Stimulated activated CD4-positive, alpha-beta T cell treated with anti-CD3 and anti-CD28 coated beads, Interleukin-4, amount 100 ng/mL, for 4 hours (primary cell): Measurements from ENCODE around the gene COPA.

ENCODE experiments used
- DNase-seq, 2 experiments: peaks; one replicate each; pipeline ENCODE4 v3.0.0-alpha.2; 2020

COPA gene

GRCh38 chr1:160264795-160265307 lies 78.2 kb downstream of the COPA start:
- no peak for DNase-seq

- DNase-seq = peak; percentile 96
Observed at GRCh38 chr1:160261893-160262794, 80.9 kb downstream of the COPA start, which contains the start of gene DCAF8. Gene DCAF8 (minus strand): TSS chr1:160262549. CDS start chr1:160244008, 18,541 bp downstream.

DNA sequence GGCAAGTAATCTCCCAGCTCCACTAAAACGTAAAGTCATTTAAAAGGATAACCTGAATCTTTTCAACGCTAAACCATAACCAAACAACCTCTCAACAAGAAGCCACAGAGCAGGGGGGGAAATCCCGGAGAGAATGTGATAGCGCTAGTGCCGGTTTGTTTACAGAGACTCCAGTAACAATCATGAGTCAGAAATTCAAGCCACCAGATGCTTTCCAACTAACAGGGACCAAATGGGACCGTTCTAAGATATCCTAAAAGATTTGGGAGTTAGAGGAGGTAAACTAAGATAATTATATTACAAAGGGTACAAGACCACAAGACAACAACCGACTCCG lies 81.5 kb downstream of the COPA start:
- DNase-seq = peak; percentile 46 to 72

- DNase-seq = no peak
Observed at GRCh38 chr1:160260406-160261382, 82.4 kb downstream of the COPA start.

- no peak for DNase-seq
Observed at GRCh38 chr1:160258177-160258798, 84.8 kb downstream of the COPA start.

DNA sequence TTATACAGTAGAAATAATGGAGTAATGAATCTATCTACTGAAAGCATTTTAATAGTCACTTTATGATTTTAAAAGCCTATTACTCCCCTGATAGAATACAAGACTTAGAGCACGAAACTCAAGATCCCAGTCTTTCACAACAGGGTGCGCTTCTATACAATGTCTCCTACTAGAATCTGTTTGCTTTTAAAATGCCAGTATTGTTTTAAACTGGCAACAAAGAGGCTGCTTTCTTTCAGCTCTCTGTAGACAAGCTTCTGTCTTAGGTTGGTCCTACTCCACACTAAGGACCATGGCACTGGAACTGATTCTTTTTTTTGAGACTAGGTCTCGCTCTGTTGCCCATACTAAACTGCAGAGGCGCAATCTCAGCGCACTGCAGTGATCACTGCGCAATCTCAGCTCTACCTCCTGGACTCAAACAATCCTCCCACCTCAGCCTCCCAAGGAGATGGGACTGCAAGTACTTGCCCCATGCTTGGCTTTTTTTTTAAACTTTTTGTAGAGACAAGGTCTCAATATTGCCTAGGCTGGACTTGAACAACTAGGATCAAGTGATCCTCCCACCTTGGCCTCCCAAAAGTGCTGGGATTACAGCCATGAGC lies 85.5 kb downstream of the COPA start:
- no peak for DNase-seq

DNA sequence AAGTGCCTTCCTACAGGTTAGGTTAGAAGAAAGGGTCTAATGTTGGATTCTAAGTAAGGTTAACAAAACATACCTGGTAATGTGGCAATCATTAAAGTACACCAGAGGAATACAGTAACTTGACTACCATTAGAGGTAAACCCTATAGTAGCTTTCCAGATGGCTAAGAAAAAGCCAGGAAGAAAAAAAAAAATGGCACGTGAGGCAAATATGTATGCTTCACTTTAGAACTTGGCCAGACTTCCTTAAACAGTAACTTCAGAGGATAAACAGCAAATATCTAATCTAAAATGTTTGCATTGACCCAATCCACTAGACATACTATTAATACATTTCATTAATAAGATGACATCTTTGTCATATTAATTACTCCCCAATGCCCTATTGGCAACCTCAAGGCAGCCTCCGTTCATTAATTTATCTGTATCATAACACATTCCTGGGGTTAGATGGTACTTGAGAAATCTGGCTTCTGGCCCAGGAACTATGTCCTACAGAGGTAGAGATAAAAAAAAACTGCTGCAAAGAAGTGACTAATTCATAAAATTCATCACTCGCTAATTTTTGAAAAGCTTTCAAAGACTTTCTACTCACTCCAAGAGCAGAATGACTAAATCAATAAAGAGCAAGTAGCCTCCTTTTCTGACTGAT lies 86.5 kb downstream of the COPA start:
- no peak for DNase-seq

GRCh38 chr1:160255781-160256300 lies 87.2 kb downstream of the COPA start:
- no peak for DNase-seq

- peak; percentile 30 to 57 for DNase-seq
Observed at GRCh38 chr1:160251687-160252526, 91.1 kb downstream of the COPA start.

DNA sequence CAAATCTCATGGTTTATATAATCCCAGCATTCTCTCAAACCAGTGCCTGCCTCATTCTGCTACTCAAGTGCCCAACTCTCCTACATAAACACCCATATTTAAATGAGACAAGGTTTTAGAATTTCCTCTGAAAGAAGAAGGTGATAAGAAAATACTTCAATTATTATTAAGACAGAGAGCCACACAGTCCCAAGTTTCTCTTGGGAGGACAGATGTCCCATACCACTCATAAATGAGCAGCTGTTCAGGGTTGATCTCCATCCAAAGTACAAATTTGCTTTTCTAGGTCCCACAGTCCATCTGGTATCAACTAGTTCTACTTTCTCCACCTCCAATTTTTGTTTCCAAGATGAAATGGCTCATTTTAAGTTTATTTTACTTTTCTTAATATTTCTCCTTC lies 92.0 kb downstream of the COPA start:
- DNase-seq = no peak

- no peak for DNase-seq
Observed at GRCh38 chr1:160247053-160247452, 96.0 kb downstream of the COPA start.

DNA sequence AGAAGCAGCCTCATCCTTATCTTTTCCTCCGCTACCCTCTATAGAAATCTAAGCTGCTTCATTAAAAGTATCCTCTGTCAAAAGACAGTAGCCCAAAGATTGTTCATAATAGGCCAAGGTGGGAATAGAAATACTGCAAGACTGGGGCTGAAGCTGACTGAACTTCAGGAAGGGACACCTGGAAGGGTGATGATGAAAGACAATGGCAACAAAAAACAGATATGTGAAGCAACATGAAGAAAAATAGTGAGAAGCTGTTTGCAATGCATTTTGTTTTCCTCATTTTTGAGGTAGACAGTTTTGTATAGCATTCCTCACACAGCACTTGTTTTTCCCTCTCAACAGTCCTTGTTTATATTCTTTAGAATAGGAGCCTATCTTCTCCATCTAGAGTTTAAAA lies 97.6 kb downstream of the COPA start:
- DNase-seq = no peak

GRCh38 chr1:160244209-160244608 lies 98.8 kb downstream of the COPA start:
- DNase-seq = no peak

- DNase-seq = no peak
Observed at GRCh38 chr1:160243767-160244166, 99.3 kb downstream of the COPA start.

DNA sequence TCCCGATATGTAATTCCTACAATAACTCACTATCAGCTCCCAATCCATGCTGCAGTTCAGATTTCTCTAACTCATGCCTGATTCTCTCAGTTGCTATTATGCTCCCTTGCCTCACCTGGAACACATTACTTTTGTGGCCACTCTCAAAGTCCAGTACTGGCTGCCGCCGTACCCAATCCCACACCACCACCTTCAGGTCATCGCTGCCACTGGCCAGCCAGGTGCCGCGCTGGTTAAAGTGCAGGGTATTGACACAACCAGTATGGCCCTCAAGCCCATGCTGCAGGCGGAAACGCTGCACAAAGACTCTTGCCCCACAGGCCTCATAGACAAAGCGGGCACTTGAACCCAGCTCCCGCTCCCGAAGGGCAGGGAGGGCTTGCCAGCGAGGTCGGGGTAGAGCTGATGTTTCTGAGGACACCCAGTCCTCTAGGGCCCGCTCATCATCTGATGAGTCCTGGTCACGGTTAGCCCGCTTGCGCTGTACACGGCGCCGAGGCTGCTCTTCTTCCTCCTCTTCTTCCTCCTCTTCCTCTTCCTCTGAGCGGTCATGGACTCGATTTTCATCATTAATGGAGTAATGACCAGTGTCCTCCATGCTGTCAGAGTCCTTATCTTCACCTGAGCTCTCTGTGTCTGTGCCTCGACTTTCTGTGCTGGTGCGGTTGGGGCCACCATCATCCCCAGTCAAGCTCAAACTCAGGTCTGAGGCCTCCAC lies 103.3 kb downstream of the COPA start:
- DNase-seq = no peak
